Endothelial cell of umbilical vein (primary cell): Measurements from ENCODE around the gene ITGA7. TPM values are rescaled to one million over a fixed set of nuclear protein-coding genes. Genes with fewer than 3 reads are reported as not detected.

Experiments
- BruUV-seq: library from RNA; stranded (reverse); fragments of 400-500 nt; replicated peaks from 2 replicates; lab custom pipeline; 2021; lab: Mats Ljungman, UMichigan
- CTCF ChIA-PET: fragments of 300-600, 350-600 bp; sonication (Branson Sonifier 250); formaldehyde crosslinking; loops from one replicate; lab custom pipeline; 2021; ENCODE audit warnings: antibody characterized with exemption, inconsistent platforms; lab: Charles Lee
- POLR2A ChIA-PET: fragments of 300-600, 350-600 bp; sonication (Branson Sonifier 250); formaldehyde crosslinking; loops from one replicate; lab custom pipeline; 2021; ENCODE audit warnings: antibody characterized with exemption, inconsistent platforms; lab: Charles Lee
- DNase-seq: peaks from one replicate; pipeline ENCODE4 v3.0.0-alpha.2; 2011; ENCODE audit warnings: low read depth, low spot score
- FAIRE-seq: peaks from 2 replicates; lab custom pipeline; 2011; peaks lifted over from hg19 to GRCh38; lab: Jason Lieb, UNC
- H2AFZ ChIP-seq: 2 replicates; pipeline ENCODE4 v1.6.0; 2012; ENCODE audit warnings: low read depth, low read length, control low read depth, inconsistent platforms
- H3K27ac ChIP-seq: 2 replicates; pipeline ENCODE4 v1.5.1; 2011; ENCODE audit warnings: low read depth, mild to moderate bottlenecking, control low read depth, low read length, moderate library complexity; ENCODE audit not compliant: insufficient read depth
- H3K27me3 ChIP-seq, 2 experiments: 2 replicates each; pipeline versions ENCODE4 v1.6.0 to v1.6.1; 2011; ENCODE audit warnings: low read length in 2 of 2, mixed read lengths in 1 of 2; ENCODE audit not compliant: control insufficient read depth in 2 of 2, insufficient read depth in 2 of 2
- H3K36me3 ChIP-seq, 2 experiments: 2 replicates in 1 of 2; 3 replicates in 1 of 2; pipeline ENCODE4 v1.5.1; 2011; ENCODE audit warnings: low read length in 2 of 2, mild to moderate bottlenecking in 1 of 2, moderate library complexity in 1 of 2; ENCODE audit not compliant: control insufficient read depth in 2 of 2, insufficient read depth in 2 of 2; ENCODE audit errors: extremely low read depth in 1 of 2
- H3K4me1 ChIP-seq: 3 replicates; pipeline ENCODE4 v1.5.1; 2011; ENCODE audit warnings: mild to moderate bottlenecking, low read length; ENCODE audit not compliant: control insufficient read depth, insufficient read depth; ENCODE audit errors: extremely low read depth
- H3K4me2 ChIP-seq: 2 replicates; pipeline ENCODE4 v1.6.1; 2011; ENCODE audit warnings: low read length, control low read depth, mixed read lengths; ENCODE audit not compliant: insufficient read depth
- H3K4me3 ChIP-seq, 3 experiments: fragments of 200-600 bp in 1 of 3; sonication (generic), shearing (Covaris generic) in 1 of 3; replicated peaks in 1 of 3; 2 replicates each; pipeline ENCODE4 v1.5.1; 2011 to 2016; ENCODE audit warnings: control low read depth in 3 of 3, low read length in 3 of 3, mild to moderate bottlenecking in 2 of 3, inconsistent platforms in 1 of 3, low read depth in 1 of 3, moderate library complexity in 1 of 3; ENCODE audit not compliant: insufficient read depth in 1 of 3
- H3K79me2 ChIP-seq: 2 replicates; pipeline ENCODE4 v1.6.0; 2012; ENCODE audit warnings: low read length, inconsistent platforms; ENCODE audit not compliant: control insufficient read depth, insufficient read depth
- H3K9ac ChIP-seq: replicated peaks from 2 replicates; pipeline ENCODE3; 2011; ENCODE audit warnings: low read length, control low read depth; ENCODE audit not compliant: insufficient read depth; ENCODE audit errors: extremely low read depth
- H3K9me1 ChIP-seq: replicated peaks from 3 replicates; pipeline ENCODE4 v1.6.0; 2011; ENCODE audit warnings: mild to moderate bottlenecking, low read length; ENCODE audit not compliant: control insufficient read depth, insufficient read depth; ENCODE audit errors: extremely low read depth
- H3K9me3 ChIP-seq: replicated peaks from 2 replicates; pipeline ENCODE4 v1.5.1; 2012; ENCODE audit warnings: low read length, inconsistent platforms; ENCODE audit not compliant: control insufficient read depth, insufficient read depth
- H4K20me1 ChIP-seq: replicated peaks from 2 replicates; pipeline ENCODE3; 2011; ENCODE audit warnings: mild to moderate bottlenecking, low read length; ENCODE audit not compliant: control insufficient read depth, insufficient read depth; ENCODE audit errors: extremely low read depth
- CTCF ChIP-seq, 2 donors: IDR thresholded peaks; 1 replicate in 1 of 2; 2 replicates in 1 of 2; pipeline ENCODE4 v1.5.1; 2011; ENCODE audit warnings: low read length in 2 of 2, mild to moderate bottlenecking in 2 of 2, moderate library complexity in 2 of 2, control low read depth in 1 of 2, inconsistent platforms in 1 of 2, low read depth in 1 of 2; ENCODE audit not compliant: insufficient read depth in 1 of 2; ENCODE audit errors: extremely low read depth in 1 of 2
- EZH2 ChIP-seq: IDR thresholded peaks from 2 replicates; pipeline ENCODE4 v1.6.1; 2012; ENCODE audit warnings: borderline replicate concordance, low read depth, mild to moderate bottlenecking, moderate library complexity, low read length, inconsistent platforms; ENCODE audit not compliant: severe bottlenecking
- FOS ChIP-seq: IDR thresholded peaks from 2 replicates; pipeline ENCODE4 v1.6.1; 2011; ENCODE audit warnings: mild to moderate bottlenecking, low read length, moderate library complexity, borderline replicate concordance; ENCODE audit not compliant: insufficient read depth
- GATA2 ChIP-seq: IDR thresholded peaks from 2 replicates; pipeline ENCODE4 v1.7.0; 2011; ENCODE audit warnings: low read depth, mild to moderate bottlenecking, moderate library complexity, mixed read lengths, low read length; ENCODE audit not compliant: insufficient read length, insufficient read depth
- JUN ChIP-seq: IDR thresholded peaks from 2 replicates; pipeline ENCODE4 v1.6.1; 2011; ENCODE audit warnings: borderline replicate concordance, low read depth; ENCODE audit not compliant: insufficient read length, insufficient read depth
- MAX ChIP-seq: IDR thresholded peaks from 2 replicates; pipeline ENCODE4 v1.6.1; 2011; ENCODE audit not compliant: insufficient read depth, insufficient read length
- MYC ChIP-seq: IDR thresholded peaks from one replicate; pipeline ENCODE4 v1.6.1; 2011; ENCODE audit warnings: mild to moderate bottlenecking, low read depth, low read length
- POLR2A ChIP-seq: IDR thresholded peaks from 2 replicates; pipeline ENCODE4 v1.6.1; 2012; ENCODE audit warnings: low read depth, mild to moderate bottlenecking, control low read depth, low read length
- POLR2AphosphoS5 ChIP-seq: IDR thresholded peaks from 2 replicates; pipeline ENCODE4 v1.6.1; 2012; ENCODE audit warnings: low read depth, mild to moderate bottlenecking, control low read depth, low read length, moderate library complexity; ENCODE audit not compliant: insufficient read depth
- dilution Hi-C: fragments of 300-500 bp; cut with MboI; formaldehyde crosslinking; loops from one replicate; pipeline ENCODE4 v1.15.0; 2019; ENCODE audit warnings: low sequenced_read_pairs; ENCODE audit not compliant: extremely low pct_ligation_motif_present
- intact Hi-C: fragments of 100-400 bp; cut with micrococcal nuclease; formaldehyde crosslinking; loops from one replicate; pipeline ENCODE4 v1.10.0; 2022
- polyA plus RNA-seq, 4 experiments: library from polyadenylated mRNA; depleted of rRNA in 3 of 4; stranded (reverse) in 3 of 4; unstranded in 1 of 4; fragments of >200 nt; gene quantifications; 2 replicates each; pipeline versions ENCODE4 v1.2.1 to v1.2.3, GENCODE V29; 2011 to 2012; ENCODE audit warnings: missing spikeins in 1 of 4
- total RNA-seq: library from RNA; stranded (reverse); gene quantifications from 2 replicates; pipeline ENCODE4 v1.2.3, GENCODE V29; 2021

The ITGA7 gene
- total and polyA plus RNA-seq, 2 donors (not counting 3 experiments of a cell fraction or from before 2014, with no cell fraction given), result 0.41 to 0.84 TPM

- dilution Hi-C loops, result no loop called here
- FAIRE-seq, result no peak
Observed at GRCh38 chr12:55698965-55699364, 8.7 kb downstream of the ITGA7 start.

More at GRCh38 chr12:55698965-55699364, 8.7 kb downstream of the ITGA7 start:
- no peaks in the 10 kb centered on the region for H3K36me3 ChIP-seq
- no peak overlapping the region for H3K4me3 ChIP-seq
- no TSS peak for BruUV-seq
- no peak overlapping the region for H3K27ac ChIP-seq
- TF ChIP-seq POLR2A (no peak), GATA2 (no peak), MYC (no peak), JUN (no peak), FOS (no peak), MAX (no peak), CTCF (IDR thresholded peaks at IDR 0.05; ENCODE audit: extremely low read depth in 1 of 2, insufficient read depth in 1 of 2, low read depth in 1 of 2, low read length in 2 of 2) (no peak), EZH2 (no peak), POLR2AphosphoS5 (no peak)
- ChIA-PET CTCF (interaction anchor here (1.2 to 1.5 kb wide), 3 partner anchors 11 to 54 kb away, joined by 3 to 5 read pairs (median 3); a partner anchor contains a TSS), POLR2A (no interaction called here)
- no peaks in the 10 kb centered on the region for H4K20me1 ChIP-seq
- no peak overlapping the region for H3K9ac ChIP-seq
- no peaks in the 10 kb centered on the region for H3K79me2 ChIP-seq
- H2AFZ ChIP-seq, result no peak overlapping the region
- no peak overlapping the region for H3K4me2 ChIP-seq
- no peaks in the 10 kb centered on the region for H3K9me1 ChIP-seq
- no peak for DNase-seq
- H3K9me3 ChIP-seq, result no peaks in the 10 kb centered on the region
- no peaks in the 10 kb centered on the region for H3K27me3 ChIP-seq
- H3K4me1 ChIP-seq, result no peaks in the 10 kb centered on the region
- intact Hi-C loops, result no loop called here
